GM10266 (cell line): ENCODE data around the gene CHKB.

Experiments used
- DNase-seq: peaks from one replicate; pipeline ENCODE4 v3.0.0; 2012; ENCODE audit errors: extremely low spot score
- CTCF ChIP-seq: IDR thresholded peaks from 2 replicates; pipeline ENCODE4 v1.5.1; 2012; ENCODE audit warnings: mild to moderate bottlenecking, low read depth; ENCODE audit not compliant: control insufficient read depth, insufficient read depth; ENCODE audit errors: missing control alignments

The CHKB gene

GRCh38 chr22:50625568-50626313, 43.1 kb upstream of the CHKB start:
- TF ChIP-seq CTCF, result peak; percentile 23
- DNase-seq, result no peak

- TF ChIP-seq CTCF, result no peak
- DNase-seq, result no peak
Observed at GRCh38 chr22:50625131-50625567, 42.5 kb upstream of the CHKB start.

- no peak for DNase-seq
- TF ChIP-seq CTCF, result no peak
Observed at GRCh38 chr22:50624347-50625130, 41.9 kb upstream of the CHKB start.

- no peak for DNase-seq
- TF ChIP-seq CTCF, result no peak
Observed at GRCh38 chr22:50622723-50623327, 40.2 kb upstream of the CHKB start.

- peak; percentile 36 for DNase-seq
- peak; percentile 65 for TF ChIP-seq CTCF
Observed at GRCh38 chr22:50621948-50622722, 39.5 kb upstream of the CHKB start.

GRCh38 chr22:50621356-50621880, 38.8 kb upstream of the CHKB start:
- DNase-seq, result peak; percentile 69
- TF ChIP-seq CTCF, result no peak
